ENCODE data around the gene WIPF3. TPM values are rescaled to one million over a fixed set of nuclear protein-coding genes. Genes with fewer than 3 reads are reported as not detected.
A peak's percentile ranks its signal among the peaks of the same experiment; 100 is the strongest.

Gene WIPF3
- total RNA-seq, 1 experiment from 2014 or later = 0.26 TPM

DNA sequence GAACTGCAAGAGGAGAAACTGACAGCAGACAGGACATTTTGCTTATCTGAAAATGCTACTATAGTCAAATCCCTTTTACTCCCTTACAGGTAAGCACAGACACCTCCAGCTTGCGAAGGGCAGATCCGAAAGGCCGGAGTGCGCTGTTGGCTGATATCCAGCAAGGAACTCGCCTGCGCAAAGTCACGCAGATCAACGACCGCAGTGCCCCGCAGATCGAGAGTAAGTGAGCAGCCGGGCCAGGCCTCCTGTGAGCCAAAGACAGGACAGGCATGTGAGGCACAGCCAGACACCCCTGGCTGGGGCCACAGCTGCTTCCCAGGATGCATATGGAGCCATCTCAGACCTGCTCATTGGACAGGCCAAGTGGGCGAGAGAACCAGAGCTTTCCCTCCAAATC lies 69.4 kb downstream of the WIPF3 start:
- no peak overlapping the region for H3K27ac ChIP-seq
- no peaks in the 10 kb centered on the region for H3K27me3 ChIP-seq (ENCODE audit: insufficient read depth, low read depth)
- no peak overlapping the region for H3K4me3 ChIP-seq
- no peak overlapping the region for H3K4me2 ChIP-seq
- H3K4me1 ChIP-seq (replicated peaks; ENCODE audit: insufficient read depth) = peaks cover 6% of the 10 kb centered on the region
- H4K20me1 ChIP-seq (ENCODE audit: insufficient read depth) = no peaks in the 10 kb centered on the region
- BruUV-seq (replicated peaks) = no TSS peak
- H2AFZ ChIP-seq = no peak overlapping the region
- H3K79me2 ChIP-seq (ENCODE audit: low read depth) = no peaks in the 10 kb centered on the region
- ChIA-PET POLR2A (ENCODE audit: unreplicated experiment) (no interaction called here), CTCF (interaction anchor here (0.6 kb wide), 2 partner anchors 151 to 1800 kb away, joined by 3 to 4 read pairs; no protein-coding TSS in a partner anchor)
- no peaks in the 10 kb centered on the region for H3K36me3 ChIP-seq (ENCODE audit: low read depth)
- no peak for DNase-seq
- no peaks in the 10 kb centered on the region for H3K9me2 ChIP-seq (ENCODE audit: insufficient read depth)
- no peak for TF ChIP-seq EZH2 (IDR thresholded peaks at IDR 0.05; ENCODE audit: low read depth)
- TF ChIP-seq, protein P1, sequence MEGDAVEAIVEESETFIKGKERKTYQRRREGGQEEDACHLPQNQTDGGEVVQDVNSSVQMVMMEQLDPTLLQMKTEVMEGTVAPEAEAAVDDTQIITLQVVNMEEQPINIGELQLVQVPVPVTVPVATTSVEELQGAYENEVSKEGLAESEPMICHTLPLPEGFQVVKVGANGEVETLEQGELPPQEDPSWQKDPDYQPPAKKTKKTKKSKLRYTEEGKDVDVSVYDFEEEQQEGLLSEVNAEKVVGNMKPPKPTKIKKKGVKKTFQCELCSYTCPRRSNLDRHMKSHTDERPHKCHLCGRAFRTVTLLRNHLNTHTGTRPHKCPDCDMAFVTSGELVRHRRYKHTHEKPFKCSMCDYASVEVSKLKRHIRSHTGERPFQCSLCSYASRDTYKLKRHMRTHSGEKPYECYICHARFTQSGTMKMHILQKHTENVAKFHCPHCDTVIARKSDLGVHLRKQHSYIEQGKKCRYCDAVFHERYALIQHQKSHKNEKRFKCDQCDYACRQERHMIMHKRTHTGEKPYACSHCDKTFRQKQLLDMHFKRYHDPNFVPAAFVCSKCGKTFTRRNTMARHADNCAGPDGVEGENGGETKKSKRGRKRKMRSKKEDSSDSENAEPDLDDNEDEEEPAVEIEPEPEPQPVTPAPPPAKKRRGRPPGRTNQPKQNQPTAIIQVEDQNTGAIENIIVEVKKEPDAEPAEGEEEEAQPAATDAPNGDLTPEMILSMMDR (conservative IDR thresholded peaks at IDR 0.05) = no peak
- no peaks in the 10 kb centered on the region for H3K9me3 ChIP-seq (ENCODE audit: insufficient read depth, low read depth)
- no peaks in the 10 kb centered on the region for H3F3A ChIP-seq (ENCODE audit: insufficient read depth, low read depth)
- intact Hi-C loops (cut with micrococcal nuclease; ENCODE audit: unreplicated experiment) = loop anchor here (5.0 to 10.0 kb wide), 3 partner anchors 131 to 399 kb away; partner anchors contain the start of gene PRR15

DNA sequence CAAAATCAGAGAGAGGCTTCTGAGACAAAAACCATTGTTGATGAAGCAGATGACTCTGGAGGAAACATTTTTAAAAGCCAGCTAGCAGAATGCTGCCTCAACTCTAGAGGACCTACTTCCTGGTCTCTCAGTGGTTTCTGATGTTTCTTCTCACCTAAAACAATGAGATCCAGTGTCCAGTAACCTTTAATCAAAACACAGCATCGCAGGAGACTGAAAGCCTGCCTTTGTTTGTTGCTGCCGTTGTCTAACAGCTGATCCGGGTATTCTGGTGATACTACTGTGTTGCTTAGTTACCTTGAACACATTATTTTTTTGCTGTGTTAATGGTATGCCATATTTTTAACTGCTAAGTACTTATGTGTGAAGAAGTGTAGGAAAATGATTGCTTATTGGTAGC lies 70.9 kb downstream of the WIPF3 start:
- H4K20me1 ChIP-seq (ENCODE audit: insufficient read depth) = no peaks in the 10 kb centered on the region
- no peak overlapping the region for H2AFZ ChIP-seq
- H3K4me1 ChIP-seq (replicated peaks; ENCODE audit: insufficient read depth) = peaks cover 3% of the 10 kb centered on the region
- no peak overlapping the region for H3K4me3 ChIP-seq
- ChIA-PET CTCF (interaction anchor here (2.3 kb wide), 1 partner anchor 44 kb away, joined by 8 read pairs; no protein-coding TSS in a partner anchor), POLR2A (ENCODE audit: unreplicated experiment) (interaction anchor here (0.6 kb wide), 1 partner anchor 393 kb away, joined by 3 read pairs; no protein-coding TSS in a partner anchor)
- no peaks in the 10 kb centered on the region for H3K36me3 ChIP-seq (ENCODE audit: low read depth)
- H3K9me3 ChIP-seq (ENCODE audit: insufficient read depth, low read depth) = no peaks in the 10 kb centered on the region
- TF ChIP-seq EZH2 (IDR thresholded peaks at IDR 0.05; ENCODE audit: low read depth) = no peak
- TF ChIP-seq, protein P1 (conservative IDR thresholded peaks at IDR 0.05) = no peak
- peak in 1 of 2 experiments; percentile 64 for DNase-seq
- no peak overlapping the region for H3K4me2 ChIP-seq
- no peak overlapping the region for H3K27ac ChIP-seq
- intact Hi-C loops (cut with micrococcal nuclease; ENCODE audit: unreplicated experiment) = loop anchor here (5.0 to 10.0 kb wide), 3 partner anchors 132 to 398 kb away; partner anchors contain the start of gene PRR15
- H3F3A ChIP-seq (ENCODE audit: insufficient read depth, low read depth) = no peaks in the 10 kb centered on the region
- H3K79me2 ChIP-seq (ENCODE audit: low read depth) = no peaks in the 10 kb centered on the region
- no TSS peak for BruUV-seq (replicated peaks)
- H3K9me2 ChIP-seq (ENCODE audit: insufficient read depth) = no peaks in the 10 kb centered on the region
- H3K27me3 ChIP-seq (ENCODE audit: insufficient read depth, low read depth) = no peaks in the 10 kb centered on the region

DNA sequence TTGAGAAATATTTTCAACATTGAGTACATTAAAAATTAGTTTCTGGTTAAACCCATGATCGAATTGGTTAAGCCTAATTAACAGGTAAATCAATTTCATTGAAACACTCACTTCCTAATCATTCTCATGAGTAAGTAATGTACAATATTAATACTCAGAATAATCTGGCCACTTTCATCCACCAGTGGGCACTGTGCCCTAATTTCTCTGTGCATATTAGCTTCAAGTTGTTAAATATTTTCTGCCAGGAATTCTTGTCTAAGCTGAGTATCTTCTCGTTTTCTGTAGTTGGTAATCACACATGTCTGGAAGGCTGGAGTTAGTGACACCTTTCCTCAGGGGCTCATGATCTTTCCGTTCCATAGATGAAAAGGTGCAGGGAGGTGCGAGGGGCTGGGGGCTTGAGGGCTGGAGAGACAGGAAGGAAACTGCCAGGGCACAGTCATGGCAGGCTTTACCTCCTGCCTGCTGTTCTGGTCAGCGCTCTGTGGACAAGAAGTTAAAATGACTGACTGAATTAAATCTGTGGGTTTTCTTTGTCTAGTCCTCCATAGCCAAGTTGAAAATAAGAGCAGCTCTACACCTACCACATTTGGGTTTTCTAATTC lies 71.9 kb downstream of the WIPF3 start:
- Histone ChIP-seq H3K4me3 (no peak overlapping the region), H3K4me1 (replicated peaks; ENCODE audit: insufficient read depth) (no peaks in the 10 kb centered on the region), H4K20me1 (ENCODE audit: insufficient read depth) (no peaks in the 10 kb centered on the region), H2AFZ (no peak overlapping the region), H3K27ac (no peak overlapping the region), H3F3A (ENCODE audit: insufficient read depth, low read depth) (no peaks in the 10 kb centered on the region), H3K36me3 (ENCODE audit: low read depth) (no peaks in the 10 kb centered on the region), H3K79me2 (ENCODE audit: low read depth) (no peaks in the 10 kb centered on the region), H3K9me2 (ENCODE audit: insufficient read depth) (no peaks in the 10 kb centered on the region), H3K9me3 (ENCODE audit: insufficient read depth, low read depth) (no peaks in the 10 kb centered on the region), H3K27me3 (ENCODE audit: insufficient read depth, low read depth) (no peaks in the 10 kb centered on the region), H3K4me2 (no peak overlapping the region)
- ChIA-PET POLR2A (ENCODE audit: unreplicated experiment) (no interaction called here), CTCF (interaction anchor here (0.6 to 2.3 kb wide), 5 partner anchors 34 to 268 kb away, joined by 3 to 13 read pairs (median 4); no protein-coding TSS in a partner anchor)
- no TSS peak for BruUV-seq (replicated peaks)
- TF ChIP-seq, protein P1 (conservative IDR thresholded peaks at IDR 0.05) = peak; percentile 90
- no peak for TF ChIP-seq EZH2 (IDR thresholded peaks at IDR 0.05; ENCODE audit: low read depth)
- intact Hi-C loops (cut with micrococcal nuclease; ENCODE audit: unreplicated experiment) = loop anchor here (1.0 to 10.0 kb wide), 6 partner anchors 43 to 686 kb away; partner anchors contain the start of gene PRR15
- peak; percentile 50 to 59 for DNase-seq
